Peyer's patch (tissue), 4 donors: ENCODE data around the gene LUC7L.

Experiments used
- CTCF ChIP-seq, 6 experiments: fragments of 450-650 bp in 4 of 6; fragments of 200-600 bp in 2 of 6; sonication (generic) in 1 of 6; IDR thresholded peaks; one replicate each; pipeline ENCODE4 v1.5.1; 2017 to 2019; ENCODE audit warnings: antibody characterized with exemption in 6 of 6, mild to moderate bottlenecking in 3 of 6, moderate library complexity in 1 of 6
- POLR2A ChIP-seq, 2 donors: fragments of 450-650 bp; IDR thresholded peaks; one replicate each; pipeline ENCODE4 v1.5.1; 2017; ENCODE audit warnings: antibody characterized with exemption in 2 of 2, mild to moderate bottlenecking in 2 of 2, moderate library complexity in 2 of 2

DNA sequence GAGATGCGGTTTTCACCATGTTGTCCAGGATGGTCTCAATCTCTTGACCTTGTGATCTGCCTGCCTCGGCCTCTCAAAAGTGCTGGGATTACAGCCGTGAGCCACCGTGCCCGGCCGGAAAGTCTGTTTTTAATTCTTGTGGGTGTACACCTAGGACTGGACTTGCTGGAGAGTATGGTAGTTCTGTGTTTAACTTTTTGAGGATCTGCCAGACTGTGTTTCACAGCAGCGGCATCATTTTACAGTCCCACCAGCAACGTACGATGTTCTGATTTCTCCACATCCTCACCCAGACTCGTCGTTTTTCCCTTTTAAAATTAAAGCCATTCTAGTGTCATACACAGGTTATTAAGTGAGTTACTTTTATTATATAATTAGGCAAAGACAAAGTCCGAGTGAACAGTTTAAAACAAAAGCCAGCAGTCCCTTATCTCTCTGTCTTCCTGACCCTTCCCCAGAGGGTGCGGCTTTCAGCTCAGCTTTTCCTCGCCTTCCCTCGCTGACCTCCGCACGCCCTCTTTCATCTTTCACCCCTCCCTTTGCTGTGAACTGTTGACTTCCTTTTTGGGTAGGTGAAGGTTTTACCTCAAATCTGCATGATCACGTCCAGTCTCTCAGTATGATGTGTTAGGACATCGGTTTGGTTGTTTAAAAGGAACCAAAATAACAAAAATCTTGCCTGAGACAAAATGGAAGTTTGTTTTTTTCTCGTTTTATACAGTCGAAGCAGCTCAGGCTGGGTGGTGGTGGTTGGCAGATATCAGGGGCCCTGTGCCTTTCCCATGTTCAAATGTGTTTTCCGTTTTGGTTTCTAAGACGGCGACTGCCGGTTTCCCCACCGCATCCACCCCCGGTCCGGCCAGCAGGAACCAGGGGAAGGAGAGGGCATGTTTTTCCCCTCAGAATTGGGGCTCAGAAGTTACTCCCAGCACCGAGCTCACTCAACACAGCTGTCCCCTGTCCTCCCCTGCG lies 23.4 kb upstream of the LUC7L start:
- TF ChIP-seq CTCF (IDR thresholded peaks at IDR 0.05) (no peak), POLR2A (IDR thresholded peaks at IDR 0.05) (no peak)
